Stimulated activated naive CD4-positive, alpha-beta T cell (primary cell): ENCODE results near the gene WDR81.
A peak's percentile ranks its signal among the peaks of the same experiment; 100 is the strongest.

ENCODE experiments used
- DNase-seq, 6 experiments: peaks; one replicate each; lab custom pipeline; 2025; lab: John Stamatoyannopoulos, UW

Gene WDR81

DNA sequence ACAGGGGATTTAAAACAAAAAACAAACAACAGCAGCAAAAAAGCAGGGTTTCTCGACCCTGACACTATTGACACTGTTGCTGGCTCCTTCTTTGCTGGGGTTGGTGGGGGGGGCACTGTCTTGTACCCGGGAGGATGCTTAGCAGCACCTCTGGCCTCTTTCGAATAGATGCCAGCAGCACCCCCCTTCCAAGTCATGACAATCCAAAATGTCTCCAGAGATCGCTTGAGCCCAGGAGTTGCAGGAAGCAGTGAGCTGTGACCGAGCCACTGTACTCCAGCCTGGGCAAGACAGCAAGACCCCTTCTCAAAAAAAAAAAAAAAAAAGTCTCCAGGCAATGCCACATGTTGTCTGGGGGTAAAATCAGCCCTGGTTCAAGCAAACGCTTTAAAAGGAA is 57.7 kb downstream of the WDR81 start:
- DNase-seq: no peak

DNA sequence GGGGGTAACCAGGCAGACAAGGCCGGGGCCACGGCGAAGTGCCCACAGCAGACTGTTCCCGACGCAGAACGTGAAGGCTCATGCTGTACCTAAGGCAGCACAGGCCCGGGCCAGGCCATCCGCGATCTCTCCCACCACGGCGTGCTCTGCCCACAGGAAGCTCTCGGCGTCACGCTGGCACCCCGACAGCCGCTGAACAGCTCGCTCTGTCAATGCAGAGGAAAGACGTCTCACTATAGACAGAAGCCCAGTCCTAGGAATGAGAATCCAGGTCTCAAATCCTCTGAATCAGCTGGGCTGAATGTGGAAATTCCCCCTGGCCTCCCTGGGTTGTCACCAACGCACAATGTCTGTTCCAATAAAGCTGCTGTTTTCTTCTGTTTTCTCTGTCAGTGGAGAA is 58.8 kb downstream of the WDR81 start:
- no peak for DNase-seq

DNA sequence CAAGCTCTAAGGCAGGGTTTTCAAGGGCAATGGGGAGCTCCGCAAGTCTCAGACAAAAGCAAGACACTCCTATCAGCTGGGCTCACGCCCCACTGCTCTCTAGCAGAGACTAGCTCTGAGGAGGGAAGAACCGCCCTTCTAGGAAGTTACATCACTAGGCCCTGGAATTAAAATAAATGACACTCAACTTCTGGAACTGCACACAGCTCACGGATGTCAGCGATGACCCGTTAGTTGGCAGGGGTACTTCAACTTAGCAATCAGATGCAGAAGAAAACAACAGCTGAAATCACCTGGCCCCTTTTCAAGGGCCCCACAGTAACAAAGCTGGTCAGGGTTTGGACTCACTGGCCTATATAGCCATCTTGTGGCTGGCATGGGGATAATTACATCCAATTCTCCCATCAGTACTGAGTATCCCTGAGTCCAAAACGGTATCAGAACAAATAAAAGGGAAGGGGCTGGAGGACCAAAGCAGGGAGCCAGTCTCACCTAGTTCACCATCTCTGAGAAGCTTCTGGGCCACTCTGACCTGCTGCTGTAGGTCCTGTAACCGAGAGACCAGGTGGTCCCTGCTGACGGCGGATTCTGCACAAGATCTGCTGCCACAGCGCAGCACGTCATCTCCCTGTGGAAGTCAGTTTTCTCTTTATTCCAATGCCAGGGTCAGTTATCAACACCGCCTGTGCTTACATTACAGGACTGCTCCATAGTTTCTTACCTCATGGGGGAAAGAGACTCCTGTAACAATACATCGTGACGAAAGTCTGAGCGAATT is 59.5 kb downstream of the WDR81 start:
- peak in 2 of 6 experiments; percentile 21 to 30 for DNase-seq

DNA sequence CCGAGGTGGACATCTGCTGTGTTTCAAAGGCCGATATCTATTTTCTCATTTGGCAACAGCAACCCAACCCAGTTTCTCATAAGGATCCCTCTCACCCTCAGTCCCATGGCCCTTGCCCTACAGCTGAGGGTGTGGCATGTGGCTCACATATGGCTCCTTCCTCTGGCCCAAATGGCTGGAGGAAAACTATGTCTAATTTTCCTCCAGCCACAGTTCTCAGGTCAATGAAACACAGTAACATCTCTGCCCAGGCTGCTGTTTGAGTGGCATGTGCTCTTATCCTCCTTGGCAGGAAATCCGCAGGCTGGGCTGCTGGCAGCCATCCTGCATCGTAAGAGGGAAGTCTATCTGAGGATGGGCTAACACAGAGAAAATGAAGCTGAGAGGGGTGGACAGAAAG is 61.4 kb downstream of the WDR81 start:
- no peak for DNase-seq

- DNase-seq: no peak
Measured at GRCh38 chr17:1786708-1787107, 62.2 kb downstream of the WDR81 start.

GRCh38 chr17:1787301-1787902 is 62.9 kb downstream of the WDR81 start:
- DNase-seq: no peak
